Activated CD8-positive, alpha-beta memory T cell treated with anti-CD3 and anti-CD28 coated beads for 4 hours (primary cell): Measurements from ENCODE around the gene CDK4.

Experiments
- DNase-seq, 2 donors: peaks; one replicate each; pipeline ENCODE4 v3.0.0-alpha.2; 2020; ENCODE audit warnings: low read depth in 2 of 2

CDK4 gene

DNA sequence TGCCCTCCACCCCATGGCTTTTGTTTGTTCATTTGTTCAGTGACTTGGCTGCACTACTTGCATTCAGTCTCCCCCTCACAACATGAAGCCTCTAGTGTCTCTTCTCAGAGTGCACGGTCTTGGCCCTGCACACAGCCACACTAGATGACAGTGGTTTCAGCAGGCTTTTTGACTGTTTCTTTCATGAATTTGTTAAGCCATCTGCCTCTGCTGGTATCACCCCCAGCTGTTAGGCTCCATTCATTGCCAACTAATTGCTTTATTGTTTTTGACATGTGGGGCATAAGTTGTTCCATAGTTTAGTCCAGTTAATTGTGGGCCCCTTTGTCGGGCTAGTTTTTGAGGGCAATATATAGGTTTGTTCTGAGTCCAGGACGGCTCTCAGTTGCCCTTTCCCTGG lies 39.4 kb downstream of the CDK4 start:
- no peak for DNase-seq

- DNase-seq, result no peak
Observed at GRCh38 chr12:57708296-57708695, 43.8 kb downstream of the CDK4 start.

DNA sequence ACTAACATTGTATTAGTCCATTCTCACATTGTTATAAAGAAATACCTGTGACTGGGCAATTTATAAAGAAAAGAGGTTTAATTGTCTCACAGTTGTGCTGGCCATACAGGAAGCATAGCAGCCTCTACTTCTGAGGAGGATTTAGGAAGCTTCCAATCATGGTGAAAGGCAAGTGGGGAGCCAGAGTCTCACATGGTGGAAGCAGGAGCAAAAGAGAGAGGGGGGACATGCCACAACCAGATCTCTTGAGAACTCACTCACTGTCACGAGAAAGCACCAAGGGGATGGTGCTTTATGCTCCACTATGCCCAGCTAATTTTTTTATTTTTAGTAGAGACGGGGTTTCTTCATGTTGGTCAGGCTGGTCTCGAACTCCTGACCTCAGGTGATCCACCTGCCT lies 44.9 kb downstream of the CDK4 start:
- no peak for DNase-seq

GRCh38 chr12:57700317-57700716 lies 51.8 kb downstream of the CDK4 start:
- DNase-seq, result no peak

DNA sequence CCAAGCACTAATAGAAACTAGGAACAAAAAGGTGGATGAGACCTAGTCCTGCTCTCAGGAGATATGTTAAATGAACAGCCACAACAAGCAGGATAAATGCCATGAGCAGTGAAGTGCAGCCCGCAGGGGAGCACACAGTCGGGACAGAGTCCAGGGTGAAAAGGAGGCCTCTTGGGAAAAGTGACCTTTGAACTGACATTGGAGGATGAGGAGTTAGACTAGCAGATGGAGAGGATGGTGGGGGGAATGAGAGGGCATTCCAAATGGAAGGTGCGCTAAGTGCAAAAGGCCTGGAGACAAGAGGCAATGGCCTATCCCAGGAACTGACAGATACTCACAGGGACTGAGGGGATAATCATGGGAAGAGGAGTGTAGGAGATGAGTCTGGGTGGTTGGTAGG lies 53.7 kb downstream of the CDK4 start:
- DNase-seq, result no peak
